IMR-90 (cell line): ENCODE measurements around the gene TSPAN19. TPM values are rescaled to one million over a fixed set of nuclear protein-coding genes. Genes with fewer than 3 reads are reported as not detected.

Experiments used
- ATAC-seq: fragments of 200-7000 bp; cut with Tn5 transposase; 2 replicates; pipeline ENCODE4 v1.9.1; 2020; ENCODE audit warnings: low read depth, mild to moderate bottlenecking, moderate library complexity
- BruUV-seq: library from RNA; stranded (reverse); fragments of 400-500 nt; replicated peaks from 2 replicates; lab custom pipeline; 2021; lab: Mats Ljungman, UMichigan
- CTCF ChIA-PET: fragments of 300-600 bp; formaldehyde crosslinking; extraction: SDS; loops from one replicate; lab custom pipeline; 2021; ENCODE audit warnings: antibody characterized with exemption; lab: Yijun Ruan, JAX
- POLR2A ChIA-PET: fragments of 300-600 bp; sonication (Branson Sonifier 250); formaldehyde crosslinking; loops from one replicate; lab custom pipeline; 2022; ENCODE audit warnings: antibody characterized with exemption; ENCODE audit not compliant: unreplicated experiment; lab: Charles Lee
- DNase-seq: peaks from one replicate; pipeline ENCODE4 v3.0.0; 2013
- H2AFZ ChIP-seq: replicated peaks from 2 replicates; pipeline ENCODE3; 2013; ENCODE audit warnings: low read length, mild to moderate bottlenecking; ENCODE audit not compliant: poor library complexity
- H2AK5ac ChIP-seq: 2 replicates; pipeline ENCODE4 v1.6.1; 2013; ENCODE audit warnings: low read depth, low read length, inconsistent platforms
- H2AK9ac ChIP-seq: replicated peaks from 2 replicates; pipeline ENCODE3; 2013; ENCODE audit warnings: mild to moderate bottlenecking, low read depth, low read length, moderate library complexity; ENCODE audit not compliant: poor library complexity
- H2BK120ac ChIP-seq: 2 replicates; pipeline ENCODE4 v1.6.1; 2013; ENCODE audit warnings: low read depth, low read length, inconsistent platforms
- H2BK15ac ChIP-seq: 3 replicates; pipeline ENCODE4 v1.6.1; 2013; ENCODE audit warnings: low read depth, low read length, inconsistent platforms
- H2BK20ac ChIP-seq: 2 replicates; pipeline ENCODE4 v1.6.1; 2013; ENCODE audit warnings: low read depth, mild to moderate bottlenecking, inconsistent platforms, low read length, moderate library complexity
- H2BK5ac ChIP-seq: 2 replicates; pipeline ENCODE4 v1.6.1; 2013; ENCODE audit warnings: mild to moderate bottlenecking, low read depth, low read length, inconsistent platforms; ENCODE audit not compliant: poor library complexity, severe bottlenecking
- H3K14ac ChIP-seq: replicated peaks from 2 replicates; pipeline ENCODE4 v1.6.1; 2013; ENCODE audit warnings: low read depth, low read length, inconsistent platforms
- H3K18ac ChIP-seq: 2 replicates; pipeline ENCODE4 v1.6.1; 2013; ENCODE audit warnings: low read depth, low read length, control low read depth
- H3K23ac ChIP-seq: 2 replicates; pipeline ENCODE4 v1.6.1; 2013; ENCODE audit warnings: low read depth, low read length, inconsistent platforms
- H3K27ac ChIP-seq: 2 replicates; pipeline ENCODE4 v1.5.1; 2013; ENCODE audit warnings: mild to moderate bottlenecking, control low read depth, low read length; ENCODE audit not compliant: insufficient read depth
- H3K27me3 ChIP-seq: 2 replicates; pipeline ENCODE4 v1.6.1; 2013; ENCODE audit warnings: low read length; ENCODE audit not compliant: control insufficient read depth, insufficient read depth
- H3K36me3 ChIP-seq: 2 replicates; pipeline ENCODE4 v1.6.1; 2013; ENCODE audit warnings: low read length, mixed read lengths; ENCODE audit not compliant: control insufficient read depth, insufficient read depth
- H3K4ac ChIP-seq: 2 replicates; pipeline ENCODE4 v1.6.1; 2013; ENCODE audit warnings: low read depth, low read length, inconsistent platforms
- H3K4me1 ChIP-seq: 2 replicates; pipeline ENCODE4 v1.6.1; 2013; ENCODE audit warnings: low read length, mixed read lengths; ENCODE audit not compliant: control insufficient read depth, insufficient read depth
- H3K4me2 ChIP-seq: 2 replicates; pipeline ENCODE4 v1.6.1; 2013; ENCODE audit warnings: low read depth, mild to moderate bottlenecking, control low read depth, low read length, moderate library complexity
- H3K4me3 ChIP-seq: 2 replicates; pipeline ENCODE4 v1.5.1; 2013; ENCODE audit warnings: low read depth, mild to moderate bottlenecking, control low read depth, low read length, moderate library complexity; ENCODE audit not compliant: insufficient read depth
- H3K56ac ChIP-seq: 2 replicates; pipeline ENCODE4 v1.6.1; 2013; ENCODE audit warnings: low read length, inconsistent platforms; ENCODE audit not compliant: insufficient read depth; ENCODE audit errors: extremely low read depth
- H3K79me1 ChIP-seq, 2 experiments: 2 replicates each; pipeline ENCODE4 v1.6.1; 2013; ENCODE audit warnings: low read length in 2 of 2, inconsistent platforms in 1 of 2, low read depth in 1 of 2
- H3K9ac ChIP-seq: 2 replicates; pipeline ENCODE4 v1.6.1; 2013; ENCODE audit warnings: low read depth, low read length, control low read depth
- H3K9me1 ChIP-seq: 2 replicates; pipeline ENCODE4 v1.6.1; 2013; ENCODE audit warnings: low read length, inconsistent platforms; ENCODE audit not compliant: insufficient read depth
- H3K9me3 ChIP-seq: 2 replicates; pipeline ENCODE4 v1.6.1; 2013; ENCODE audit warnings: low read length; ENCODE audit not compliant: control insufficient read depth, insufficient read depth
- H4K20me1 ChIP-seq: 2 replicates; pipeline ENCODE4 v1.6.1; 2013; ENCODE audit warnings: low read length, inconsistent platforms; ENCODE audit not compliant: insufficient read depth
- H4K5ac ChIP-seq: 2 replicates; pipeline ENCODE4 v1.6.1; 2013; ENCODE audit warnings: mild to moderate bottlenecking, low read depth, low read length, control low read depth
- H4K8ac ChIP-seq, 2 experiments: 2 replicates each; pipeline ENCODE4 v1.6.1; 2013; ENCODE audit warnings: low read depth in 2 of 2, low read length in 2 of 2, control low read depth in 1 of 2, inconsistent platforms in 1 of 2
- H4K91ac ChIP-seq: 2 replicates; pipeline ENCODE4 v1.6.1; 2013; ENCODE audit warnings: low read depth, low read length, inconsistent platforms; ENCODE audit not compliant: insufficient read depth
- BHLHE40 ChIP-seq: fragments of 150-350 bp; IDR thresholded peaks from 2 replicates; pipeline ENCODE4 v1.6.1; 2016; ENCODE audit warnings: mild to moderate bottlenecking, low read depth, low read length
- CHD1 ChIP-seq: IDR thresholded peaks from 2 replicates; pipeline ENCODE4 v1.6.1; 2012; ENCODE audit warnings: low read depth, low read length, improper control_type of control experiment
- FOS ChIP-seq: fragments of 150-350 bp; IDR thresholded peaks from 2 replicates; pipeline ENCODE4 v1.6.1; 2016; ENCODE audit warnings: low read depth, low read length
- MAFK ChIP-seq: IDR thresholded peaks from 2 replicates; pipeline ENCODE4 v1.6.1; 2012; ENCODE audit warnings: low read depth, low read length, improper control_type of control experiment
- MAZ ChIP-seq: IDR thresholded peaks from 2 replicates; pipeline ENCODE4 v1.6.1; 2012; ENCODE audit warnings: low read depth, mild to moderate bottlenecking, low read length, improper control_type of control experiment, moderate library complexity, borderline replicate concordance
- MXI1 ChIP-seq: IDR thresholded peaks from 2 replicates; pipeline ENCODE4 v1.6.1; 2012; ENCODE audit warnings: low read depth, mild to moderate bottlenecking, low read length, moderate library complexity, borderline replicate concordance
- NFE2L2 ChIP-seq: fragments of 150-350 bp; IDR thresholded peaks from 2 replicates; pipeline ENCODE4 v1.6.1; 2016; ENCODE audit warnings: low read depth, mild to moderate bottlenecking, low read length
- POLR2A ChIP-seq: IDR thresholded peaks from 2 replicates; pipeline ENCODE4 v1.6.1; 2012; ENCODE audit warnings: mild to moderate bottlenecking, low read depth, low read length
- RAD21 ChIP-seq: IDR thresholded peaks from 2 replicates; pipeline ENCODE4 v1.6.1; 2012; ENCODE audit warnings: low read length, improper control_type of control experiment
- RFX5 ChIP-seq: IDR thresholded peaks from 2 replicates; pipeline ENCODE4 v1.8.0; 2012; ENCODE audit warnings: low read depth, mild to moderate bottlenecking, low read length, moderate library complexity
- WGBS, 2 experiments: methylation state at CpG; one replicate each; pipeline versions ENCODE4 v1.1.5 to v1.1.7; 2013; ENCODE audit warnings: missing lambda C conversion rate in 2 of 2; ENCODE audit not compliant: insufficient read length in 1 of 2; ENCODE audit errors: extremely low coverage in 2 of 2; 5-methylcytosine and 5-hydroxymethylcytosine counted together
- dilution Hi-C: fragments of 300-500 bp; cut with HindIII; formaldehyde crosslinking; loops from one replicate; pipeline ENCODE4 v1.14.3; 2018; ENCODE audit warnings: low sequenced_read_pairs; ENCODE audit not compliant: unreplicated experiment
- in situ Hi-C: fragments of 300-500 bp; cut with MboI; formaldehyde crosslinking; loops from 3 replicates; pipeline ENCODE4 v1.14.3; 2019; ENCODE audit warnings: low sequenced_read_pairs, inconsistent platforms, mixed read lengths
- intact Hi-C: fragments of 100-400 bp; cut with micrococcal nuclease; formaldehyde crosslinking; loops from 2 replicates; pipeline ENCODE4 v1.10.0; 2022
- polyA plus RNA-seq, 3 experiments: library from polyadenylated mRNA; depleted of rRNA; stranded (reverse); fragments of >200 nt; gene quantifications; 2 replicates each; pipeline ENCODE4 v1.2.3, GENCODE V29; 2012; ENCODE audit warnings: low replicate concordance in 1 of 3
- total RNA-seq: library from RNA; depleted of rRNA; stranded (reverse); fragments of >200 nt; gene quantifications from 2 replicates; pipeline ENCODE4 v1.2.3, GENCODE V29; 2012
- TF ChIP-seq, protein P1 (sequence below): fragments of 150-350 bp; IDR thresholded peaks from 2 replicates; pipeline ENCODE4 v1.6.1; 2017; ENCODE audit warnings: mild to moderate bottlenecking, antibody characterized with exemption, low read length, low read depth
- TF ChIP-seq, protein P2 (sequence below): fragments of 150-350 bp; IDR thresholded peaks from 2 replicates; pipeline ENCODE4 v1.6.1; 2016; ENCODE audit warnings: low read depth, mild to moderate bottlenecking, low read length, moderate library complexity, borderline replicate concordance
- TF ChIP-seq, protein P3 (sequence below): conservative IDR thresholded peaks from 2 replicates; pipeline ENCODE4 v1.5.1; 2012; ENCODE audit warnings: mild to moderate bottlenecking, low read depth, low read length, improper control_type of control experiment

TSPAN19 gene
- total and polyA plus RNA-seq, 2 of the 4 experiments (the other 2 are of a cell fraction) = not detected

DNA sequence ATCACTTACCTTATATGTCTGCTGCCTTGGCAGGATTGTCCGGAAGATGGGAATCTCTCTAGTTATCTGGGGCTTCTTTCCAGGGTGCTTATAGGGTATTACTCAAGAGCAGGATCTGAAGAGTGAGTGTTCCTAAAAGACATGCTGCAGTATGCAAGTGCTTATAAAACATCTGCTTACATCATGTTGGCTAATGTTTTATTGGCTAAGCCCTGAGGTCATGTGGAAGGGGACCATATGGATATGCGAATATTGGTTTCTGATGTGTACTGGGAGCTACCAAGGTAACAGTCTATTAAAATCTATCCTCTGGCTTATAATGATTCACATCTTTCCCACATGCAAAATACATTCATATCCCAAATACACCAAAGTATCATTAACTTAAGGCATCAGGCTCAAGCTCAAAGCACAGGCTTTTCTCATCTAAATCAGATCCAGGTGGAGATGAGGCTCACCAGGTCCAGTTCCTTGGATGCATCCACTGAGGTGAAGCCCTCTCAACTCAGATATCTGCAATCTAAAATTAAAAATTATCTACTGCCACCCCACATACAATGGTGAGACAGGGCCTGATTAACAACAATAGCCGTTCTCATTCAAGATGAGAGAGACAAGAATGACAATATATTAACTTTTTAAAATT is 29.9 kb upstream of the TSPAN19 start:
- Histone ChIP-seq H4K20me1 (no peaks in the 10 kb centered on the region), H3K4ac (no peak overlapping the region), H3K9me1 (no peaks in the 10 kb centered on the region), H3K36me3 (no peaks in the 10 kb centered on the region), H3K14ac (no peak overlapping the region), H3K79me1 (no peaks in the 10 kb centered on the region), H3K23ac (no peak overlapping the region), H2BK5ac (no peak overlapping the region), H3K18ac (no peak overlapping the region), H4K91ac (no peak overlapping the region), H2AFZ (no peak overlapping the region), H2BK120ac (no peak overlapping the region), H3K9me3 (no peaks in the 10 kb centered on the region), H3K4me2 (no peak overlapping the region), H2BK15ac (no peak overlapping the region), H3K27ac (no peak overlapping the region), H3K27me3 (no peaks in the 10 kb centered on the region), H3K56ac (no peak overlapping the region), H3K4me3 (no peak overlapping the region), H3K4me1 (no peaks in the 10 kb centered on the region), H2AK5ac (no peak overlapping the region), H4K5ac (no peak overlapping the region), H4K8ac (no peak overlapping the region), H2AK9ac (no peak overlapping the region), H3K9ac (no peak overlapping the region), H2BK20ac (no peak overlapping the region)
- DNase-seq (no peak), ATAC-seq (no peak)
- CTCF ChIA-PET = no interaction called here
- in situ Hi-C loops (no loop called here), dilution Hi-C loops (no loop called here), intact Hi-C loops (no loop called here)
- TF ChIP-seq, protein P1, sequence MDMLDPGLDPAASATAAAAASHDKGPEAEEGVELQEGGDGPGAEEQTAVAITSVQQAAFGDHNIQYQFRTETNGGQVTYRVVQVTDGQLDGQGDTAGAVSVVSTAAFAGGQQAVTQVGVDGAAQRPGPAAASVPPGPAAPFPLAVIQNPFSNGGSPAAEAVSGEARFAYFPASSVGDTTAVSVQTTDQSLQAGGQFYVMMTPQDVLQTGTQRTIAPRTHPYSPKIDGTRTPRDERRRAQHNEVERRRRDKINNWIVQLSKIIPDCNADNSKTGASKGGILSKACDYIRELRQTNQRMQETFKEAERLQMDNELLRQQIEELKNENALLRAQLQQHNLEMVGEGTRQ = no peak
- TF ChIP-seq, protein P2, sequence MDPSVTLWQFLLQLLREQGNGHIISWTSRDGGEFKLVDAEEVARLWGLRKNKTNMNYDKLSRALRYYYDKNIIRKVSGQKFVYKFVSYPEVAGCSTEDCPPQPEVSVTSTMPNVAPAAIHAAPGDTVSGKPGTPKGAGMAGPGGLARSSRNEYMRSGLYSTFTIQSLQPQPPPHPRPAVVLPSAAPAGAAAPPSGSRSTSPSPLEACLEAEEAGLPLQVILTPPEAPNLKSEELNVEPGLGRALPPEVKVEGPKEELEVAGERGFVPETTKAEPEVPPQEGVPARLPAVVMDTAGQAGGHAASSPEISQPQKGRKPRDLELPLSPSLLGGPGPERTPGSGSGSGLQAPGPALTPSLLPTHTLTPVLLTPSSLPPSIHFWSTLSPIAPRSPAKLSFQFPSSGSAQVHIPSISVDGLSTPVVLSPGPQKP = no peak
- TF ChIP-seq FOS (no peak), RFX5 (no peak), MXI1 (no peak), MAFK (no peak), POLR2A (no peak), RAD21 (no peak), BHLHE40 (no peak), CHD1 (no peak), MAZ (no peak), NFE2L2 (no peak)
- TF ChIP-seq, protein P3, sequence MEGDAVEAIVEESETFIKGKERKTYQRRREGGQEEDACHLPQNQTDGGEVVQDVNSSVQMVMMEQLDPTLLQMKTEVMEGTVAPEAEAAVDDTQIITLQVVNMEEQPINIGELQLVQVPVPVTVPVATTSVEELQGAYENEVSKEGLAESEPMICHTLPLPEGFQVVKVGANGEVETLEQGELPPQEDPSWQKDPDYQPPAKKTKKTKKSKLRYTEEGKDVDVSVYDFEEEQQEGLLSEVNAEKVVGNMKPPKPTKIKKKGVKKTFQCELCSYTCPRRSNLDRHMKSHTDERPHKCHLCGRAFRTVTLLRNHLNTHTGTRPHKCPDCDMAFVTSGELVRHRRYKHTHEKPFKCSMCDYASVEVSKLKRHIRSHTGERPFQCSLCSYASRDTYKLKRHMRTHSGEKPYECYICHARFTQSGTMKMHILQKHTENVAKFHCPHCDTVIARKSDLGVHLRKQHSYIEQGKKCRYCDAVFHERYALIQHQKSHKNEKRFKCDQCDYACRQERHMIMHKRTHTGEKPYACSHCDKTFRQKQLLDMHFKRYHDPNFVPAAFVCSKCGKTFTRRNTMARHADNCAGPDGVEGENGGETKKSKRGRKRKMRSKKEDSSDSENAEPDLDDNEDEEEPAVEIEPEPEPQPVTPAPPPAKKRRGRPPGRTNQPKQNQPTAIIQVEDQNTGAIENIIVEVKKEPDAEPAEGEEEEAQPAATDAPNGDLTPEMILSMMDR = no peak
- no TSS peak for BruUV-seq
- WGBS, 2 experiments = no CpG with 5 or more reads among the region's 3 CpGs
- POLR2A ChIA-PET = no interaction called here
